Vagina (tissue), 2 donors: ENCODE results near the gene CASQ2. TPM values are rescaled to one million over a fixed set of nuclear protein-coding genes. Genes with fewer than 3 reads are reported as not detected.

ENCODE experiments used
- DNase-seq, 2 donors: peaks; one replicate each; pipeline ENCODE4 v3.0.0-alpha.2; 2017; ENCODE audit errors: extremely low spot score in 2 of 2
- H3K27ac ChIP-seq: fragments of 200-600 bp; sonication (generic); one replicate; pipeline ENCODE4 v1.5.1; 2019
- H3K27me3 ChIP-seq: fragments of 200-600 bp; sonication (generic); one replicate; pipeline ENCODE4 v1.5.1; 2019
- H3K36me3 ChIP-seq, 2 donors: fragments of 200-600 bp; sonication (generic); one replicate each; pipeline ENCODE4 v1.5.1; 2017 to 2019
- H3K4me1 ChIP-seq: fragments of 200-600 bp; sonication (generic); one replicate; pipeline ENCODE4 v1.5.1; 2019
- H3K4me3 ChIP-seq, 2 donors: fragments of 200-600 bp; sonication (generic); 1 replicate in 1 of 2; 2 replicates in 1 of 2; pipeline ENCODE4 v1.5.1; 2016 to 2019
- H3K9me3 ChIP-seq: fragments of 200-600 bp; sonication (generic); one replicate; pipeline ENCODE4 v1.5.1; 2019
- CTCF ChIP-seq, 3 experiments: fragments of 450-650 bp in 2 of 3; fragments of 200-600 bp in 1 of 3; sonication (generic) in 1 of 3; IDR thresholded peaks; one replicate each; pipeline ENCODE4 v1.5.1; 2017 to 2019; ENCODE audit warnings: antibody characterized with exemption in 3 of 3, mild to moderate bottlenecking in 2 of 3, moderate library complexity in 2 of 3
- POLR2A ChIP-seq, 2 donors: fragments of 450-650 bp; IDR thresholded peaks; one replicate each; pipeline ENCODE4 v1.6.1; 2017; ENCODE audit warnings: antibody characterized with exemption in 2 of 2, mild to moderate bottlenecking in 2 of 2, moderate library complexity in 2 of 2
- POLR2AphosphoS5 ChIP-seq, 2 donors: sonication (generic); formaldehyde crosslinking; IDR thresholded peaks; one replicate each; pipeline ENCODE4 v1.9.0; 2017; ENCODE audit warnings: antibody characterized with exemption in 2 of 2, mild to moderate bottlenecking in 2 of 2, low read depth in 1 of 2; ENCODE audit not compliant: insufficient read depth in 1 of 2
- intact Hi-C: fragments of 100-400 bp; cut with DNase I; formaldehyde crosslinking; loops from one replicate; pipeline ENCODE4 v1.15.1; 2023
- total RNA-seq: library from RNA; depleted of rRNA; stranded (reverse); fragments of >200 nt; gene quantifications from one replicate; pipeline ENCODE4 v1.2.3, GENCODE V29; 2016

Gene CASQ2
- total RNA-seq, 1 donor from 2014 or later: 3.2 TPM

GRCh38 chr1:115757856-115758255 is 10.7 kb downstream of the CASQ2 start:
- no peaks in the 10 kb centered on the region for H3K27me3 ChIP-seq
- H3K27ac ChIP-seq: no peak overlapping the region
- peaks cover 11% of the 10 kb centered on the region for H3K4me1 ChIP-seq
- DNase-seq: no peak
- intact Hi-C loops: no loop called here
- TF ChIP-seq POLR2A (IDR thresholded peaks at IDR 0.05) (no peak), POLR2AphosphoS5 (IDR thresholded peaks at IDR 0.05; ENCODE audit: insufficient read depth in 1 of 2, low read depth in 1 of 2) (no peak), CTCF (IDR thresholded peaks at IDR 0.05) (no peak)
- no peaks in the 10 kb centered on the region for H3K9me3 ChIP-seq
- no peaks in the 10 kb centered on the region for H3K36me3 ChIP-seq
- no peak overlapping the region for H3K4me3 ChIP-seq

- no peak for TF ChIP-seq CTCF (IDR thresholded peaks at IDR 0.05)
- H3K27ac ChIP-seq: no peak overlapping the region
- peaks cover 11% of the 10 kb centered on the region for H3K4me1 ChIP-seq
- H3K27me3 ChIP-seq: no peaks in the 10 kb centered on the region
- no peak for DNase-seq
- no peak overlapping the region for H3K4me3 ChIP-seq
- no peaks in the 10 kb centered on the region for H3K9me3 ChIP-seq
- H3K36me3 ChIP-seq: no peaks in the 10 kb centered on the region
- intact Hi-C loops: no loop called here
Measured at GRCh38 chr1:115757326-115757725, 11.2 kb downstream of the CASQ2 start.

- Histone ChIP-seq H3K36me3 (no peaks in the 10 kb centered on the region), H3K27me3 (no peaks in the 10 kb centered on the region), H3K4me3 (no peak overlapping the region), H3K9me3 (no peaks in the 10 kb centered on the region), H3K4me1 (peaks cover 11% of the 10 kb centered on the region), H3K27ac (no peak overlapping the region)
- no peak for DNase-seq
- TF ChIP-seq POLR2AphosphoS5 (IDR thresholded peaks at IDR 0.05; ENCODE audit: insufficient read depth in 1 of 2, low read depth in 1 of 2) (no peak), CTCF (IDR thresholded peaks at IDR 0.05) (no peak), POLR2A (IDR thresholded peaks at IDR 0.05) (no peak)
- intact Hi-C loops: no loop called here
Measured at GRCh38 chr1:115755456-115756370, 12.8 kb downstream of the CASQ2 start.

GRCh38 chr1:115753830-115754229 is 14.7 kb downstream of the CASQ2 start:
- Histone ChIP-seq H3K27me3 (no peaks in the 10 kb centered on the region), H3K27ac (no peak overlapping the region), H3K36me3 (no peaks in the 10 kb centered on the region), H3K4me3 (no peak overlapping the region), H3K9me3 (no peaks in the 10 kb centered on the region), H3K4me1 (peaks cover 19% of the 10 kb centered on the region)
- intact Hi-C loops: no loop called here
- DNase-seq: no peak
- TF ChIP-seq CTCF (IDR thresholded peaks at IDR 0.05): no peak
- no peak for TF ChIP-seq POLR2AphosphoS5 (IDR thresholded peaks at IDR 0.05; ENCODE audit: insufficient read depth in 1 of 2, low read depth in 1 of 2)
- TF ChIP-seq POLR2A (IDR thresholded peaks at IDR 0.05): no peak

- H3K27ac ChIP-seq: no peak overlapping the region
- DNase-seq: no peak
- no peaks in the 10 kb centered on the region for H3K36me3 ChIP-seq
- intact Hi-C loops: no loop called here
- TF ChIP-seq CTCF (IDR thresholded peaks at IDR 0.05) (no peak), POLR2AphosphoS5 (IDR thresholded peaks at IDR 0.05; ENCODE audit: insufficient read depth in 1 of 2, low read depth in 1 of 2) (no peak)
- H3K9me3 ChIP-seq: no peaks in the 10 kb centered on the region
- H3K4me3 ChIP-seq: no peak overlapping the region
- H3K27me3 ChIP-seq: no peaks in the 10 kb centered on the region
- H3K4me1 ChIP-seq: peaks cover 21% of the 10 kb centered on the region
Measured at GRCh38 chr1:115753361-115753760, 15.2 kb downstream of the CASQ2 start.
